OCI-LY1 (cell line): ENCODE measurements around the gene ADAMTSL2.

Experiments
- CTCF ChIP-seq: fragments of 200-600 bp; sonication (generic), shearing (Covaris generic); IDR thresholded peaks from 2 replicates; pipeline ENCODE4 v1.5.1; 2017; ENCODE audit warnings: mild to moderate bottlenecking, antibody characterized with exemption, low read length, moderate library complexity, mixed read lengths
- EZH2 ChIP-seq: fragments of 200-600 bp; sonication (generic), shearing (Covaris generic); IDR thresholded peaks from 2 replicates; pipeline ENCODE4 v1.8.0; 2017; ENCODE audit warnings: borderline replicate concordance, mixed run types, mild to moderate bottlenecking, antibody characterized with exemption, low read length, moderate library complexity, mixed read lengths

- TF ChIP-seq CTCF = no peak
- TF ChIP-seq EZH2 = no peak
Measured at GRCh38 chr9:133543772-133544467, 9.4 kb downstream of the ADAMTSL2 start.
